ENCODE data around the gene GPR34. TPM values are rescaled to one million over a fixed set of nuclear protein-coding genes. Genes with fewer than 3 reads are reported as not detected.
"Not testable (repeated sequence)": the region's sequence is repeated elsewhere in the genome, so short reads cannot be mapped to it uniquely, and the experiment has no call there.

Gene GPR34, protein sequence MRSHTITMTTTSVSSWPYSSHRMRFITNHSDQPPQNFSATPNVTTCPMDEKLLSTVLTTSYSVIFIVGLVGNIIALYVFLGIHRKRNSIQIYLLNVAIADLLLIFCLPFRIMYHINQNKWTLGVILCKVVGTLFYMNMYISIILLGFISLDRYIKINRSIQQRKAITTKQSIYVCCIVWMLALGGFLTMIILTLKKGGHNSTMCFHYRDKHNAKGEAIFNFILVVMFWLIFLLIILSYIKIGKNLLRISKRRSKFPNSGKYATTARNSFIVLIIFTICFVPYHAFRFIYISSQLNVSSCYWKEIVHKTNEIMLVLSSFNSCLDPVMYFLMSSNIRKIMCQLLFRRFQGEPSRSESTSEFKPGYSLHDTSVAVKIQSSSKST
- not detected in 2 replicates for total RNA-seq (2014; rRNA removed; shearing (Covaris generic))

DNA sequence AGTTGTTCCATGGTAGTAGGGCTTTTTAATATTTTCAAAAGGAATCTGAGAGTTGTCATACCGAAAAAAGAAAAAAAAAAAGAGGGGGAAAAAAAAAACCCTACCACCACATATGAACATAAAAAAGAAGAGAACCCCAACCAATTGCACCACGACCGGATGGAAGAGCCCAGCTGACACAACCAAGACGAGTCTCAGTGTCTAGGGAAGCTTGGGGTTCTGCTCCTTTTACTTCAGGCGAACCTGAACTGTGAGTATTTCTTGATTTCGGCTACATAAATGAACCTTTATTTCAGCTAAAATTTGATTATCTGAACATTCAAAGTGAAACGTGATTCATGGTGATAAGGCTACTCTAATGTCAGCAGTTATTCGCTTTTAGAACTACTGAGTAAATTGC is at the start of gene GPR34:
Gene GPR34, plus strand, starts transcription at position 139 of the 400 bp plus-strand sequence. CDS start 6,661 bp downstream, outside the sequence.
- DNase-seq (ENCODE audit: low read depth in 1 of 2, low spot score in 2 of 2): no peak

DNA sequence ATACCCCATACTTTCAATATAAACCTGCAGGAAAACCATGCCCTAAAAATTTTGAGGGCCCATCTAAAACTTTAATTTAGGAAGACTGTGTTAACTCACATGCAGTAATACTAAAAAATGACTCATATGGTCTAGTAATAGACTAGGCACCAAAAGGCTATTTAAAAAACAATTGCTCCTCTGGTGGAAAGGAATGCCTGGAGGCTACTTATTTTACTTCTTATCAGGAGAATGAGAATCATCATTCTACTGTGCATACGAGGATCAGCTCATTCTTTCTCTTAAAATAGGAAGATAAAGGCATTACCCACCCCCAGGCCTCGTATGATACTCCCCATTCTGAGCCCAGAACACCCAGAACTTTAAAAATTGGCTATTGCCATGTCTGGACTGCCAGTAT is 42.6 kb upstream of the GPR34 start:
- H3K4me1 ChIP-seq (replicated peaks); DNase-seq (ENCODE audit: low read depth in 1 of 2, low spot score in 2 of 2); H3K27ac ChIP-seq; H3K27me3 ChIP-seq (replicated peaks); H3K9me3 ChIP-seq (replicated peaks); H3K4me3 ChIP-seq; H3K36me3 ChIP-seq: not testable (repeated sequence)

More for the DNA sequence above, at the start of gene GPR34:
- Histone ChIP-seq H3K27ac (no peak within 1 kb of the TSS), H3K27me3 (replicated peaks) (no peaks in the 10 kb centered on the region), H3K9me3 (replicated peaks) (no peaks in the 10 kb centered on the region), H3K36me3 (no peaks in the 10 kb centered on the region), H3K4me1 (replicated peaks) (no peaks in the 10 kb centered on the region), H3K4me3 (no peak within 1 kb of the TSS)

DNA sequence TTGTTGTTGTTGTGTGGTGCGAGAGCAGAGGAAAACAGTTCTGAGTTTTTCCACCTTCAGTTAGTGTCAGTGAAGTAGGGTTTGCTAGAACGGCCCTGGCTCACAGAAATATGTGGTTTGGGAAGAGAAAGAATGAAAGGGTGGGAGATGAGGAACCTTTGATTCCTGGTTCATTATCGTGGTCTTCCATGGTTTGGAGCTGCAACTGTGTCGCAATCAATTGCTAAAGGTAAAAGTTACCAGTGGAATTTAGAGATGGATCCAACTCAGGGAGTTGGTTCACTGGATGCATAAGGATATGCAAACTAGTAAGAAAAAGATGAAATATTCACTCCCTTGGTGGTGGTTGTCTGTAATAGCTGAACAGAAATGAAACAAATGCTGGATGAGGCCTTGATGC is 35.6 kb upstream of the GPR34 start:
- Histone ChIP-seq H3K36me3 (no peaks in the 10 kb centered on the region), H3K4me1 (replicated peaks) (no peaks in the 10 kb centered on the region), H3K9me3 (replicated peaks) (no peaks in the 10 kb centered on the region), H3K27me3 (replicated peaks) (no peaks in the 10 kb centered on the region), H3K27ac (no peak overlapping the region), H3K4me3 (no peak overlapping the region)
- DNase-seq (ENCODE audit: low read depth in 1 of 2, low spot score in 2 of 2): no peak

DNA sequence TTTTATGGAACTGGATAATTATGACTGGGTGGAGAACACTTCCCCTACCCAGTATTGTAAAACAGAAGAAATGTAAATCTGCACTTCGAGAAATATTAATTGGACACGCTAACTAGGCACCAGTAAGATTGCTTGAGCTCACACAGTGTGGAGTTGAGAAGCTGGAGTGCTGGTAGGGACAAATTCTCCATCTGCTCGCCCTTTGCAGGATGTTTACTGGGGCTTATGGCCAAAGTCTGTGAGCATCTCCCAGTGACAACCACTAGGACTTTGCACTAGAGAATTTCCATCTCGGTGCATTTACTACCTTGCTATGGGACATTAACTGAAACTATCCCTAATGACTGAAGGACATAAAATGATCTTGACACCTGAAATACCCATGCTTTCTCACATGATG is 33.7 kb upstream of the GPR34 start:
- Histone ChIP-seq H3K4me1 (replicated peaks) (no peaks in the 10 kb centered on the region), H3K9me3 (replicated peaks) (no peaks in the 10 kb centered on the region), H3K27me3 (replicated peaks) (no peaks in the 10 kb centered on the region), H3K4me3 (no peak overlapping the region), H3K27ac (no peak overlapping the region), H3K36me3 (no peaks in the 10 kb centered on the region)
- no peak for DNase-seq (ENCODE audit: low read depth in 1 of 2, low spot score in 2 of 2)

DNA sequence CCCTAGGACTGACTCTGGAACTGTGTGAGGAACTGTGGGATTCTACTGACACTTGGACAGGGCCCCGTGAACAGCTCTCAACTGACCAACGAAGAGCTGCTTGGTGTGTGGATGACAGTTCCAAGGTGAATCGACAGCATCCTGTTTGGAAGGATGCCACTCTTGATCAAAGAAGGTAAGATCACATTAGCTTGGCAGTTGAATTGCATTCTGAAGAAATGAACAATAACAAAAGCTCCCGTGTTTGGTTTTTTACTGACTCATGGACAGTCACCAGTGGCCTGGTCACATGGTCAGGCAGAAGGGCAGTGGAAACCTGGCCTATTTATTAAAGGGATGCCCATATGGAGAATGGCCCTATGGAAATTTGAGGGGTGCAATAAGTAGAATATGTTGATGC is 33.1 kb upstream of the GPR34 start:
- no peaks in the 10 kb centered on the region for H3K9me3 ChIP-seq (replicated peaks)
- H3K27me3 ChIP-seq (replicated peaks): no peaks in the 10 kb centered on the region
- DNase-seq (ENCODE audit: low read depth in 1 of 2, low spot score in 2 of 2): no peak
- no peaks in the 10 kb centered on the region for H3K4me1 ChIP-seq (replicated peaks)
- H3K27ac ChIP-seq: no peak overlapping the region
- H3K4me3 ChIP-seq: no peak overlapping the region
- H3K36me3 ChIP-seq: no peaks in the 10 kb centered on the region

DNA sequence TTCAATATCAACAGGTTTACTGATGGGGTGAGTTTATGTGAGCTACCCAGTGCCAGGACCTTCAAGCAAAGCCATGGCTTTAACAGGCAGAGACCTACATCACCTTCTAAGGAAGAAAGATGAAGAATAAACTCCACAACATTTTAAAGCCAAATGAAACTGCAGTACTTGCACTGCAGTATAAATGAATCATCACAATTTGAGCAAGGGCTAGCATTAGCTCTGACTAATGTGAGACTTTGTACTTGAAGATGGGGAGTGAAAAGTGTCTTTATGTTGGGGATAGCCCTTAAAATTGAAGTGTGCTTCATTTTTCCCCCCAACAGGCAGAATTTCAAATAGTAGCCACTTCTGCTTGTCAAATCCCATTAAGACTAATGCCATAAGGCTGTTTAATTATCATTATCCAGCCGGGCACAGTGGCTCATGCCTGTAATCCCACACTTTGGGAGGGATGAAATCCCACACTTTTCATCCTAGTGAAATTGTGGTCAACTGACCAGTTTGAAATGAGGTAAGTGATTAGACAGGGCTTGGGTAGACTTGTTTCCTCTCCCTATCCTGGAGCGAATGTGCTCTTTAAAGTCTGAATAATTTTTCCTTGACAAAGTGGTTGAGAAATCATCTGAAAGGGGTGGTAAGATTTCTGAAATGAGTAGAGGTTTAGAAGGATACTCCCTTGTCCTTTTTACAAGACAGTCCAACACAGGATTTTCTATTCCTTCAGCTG is 27.2 kb upstream of the GPR34 start:
- H3K4me3 ChIP-seq: no peak overlapping the region
- no peaks in the 10 kb centered on the region for H3K36me3 ChIP-seq
- no peaks in the 10 kb centered on the region for H3K4me1 ChIP-seq (replicated peaks)
- H3K27me3 ChIP-seq (replicated peaks): no peaks in the 10 kb centered on the region
- H3K27ac ChIP-seq: no peak overlapping the region
- no peaks in the 10 kb centered on the region for H3K9me3 ChIP-seq (replicated peaks)
- no peak for DNase-seq (ENCODE audit: low read depth in 1 of 2, low spot score in 2 of 2)

DNA sequence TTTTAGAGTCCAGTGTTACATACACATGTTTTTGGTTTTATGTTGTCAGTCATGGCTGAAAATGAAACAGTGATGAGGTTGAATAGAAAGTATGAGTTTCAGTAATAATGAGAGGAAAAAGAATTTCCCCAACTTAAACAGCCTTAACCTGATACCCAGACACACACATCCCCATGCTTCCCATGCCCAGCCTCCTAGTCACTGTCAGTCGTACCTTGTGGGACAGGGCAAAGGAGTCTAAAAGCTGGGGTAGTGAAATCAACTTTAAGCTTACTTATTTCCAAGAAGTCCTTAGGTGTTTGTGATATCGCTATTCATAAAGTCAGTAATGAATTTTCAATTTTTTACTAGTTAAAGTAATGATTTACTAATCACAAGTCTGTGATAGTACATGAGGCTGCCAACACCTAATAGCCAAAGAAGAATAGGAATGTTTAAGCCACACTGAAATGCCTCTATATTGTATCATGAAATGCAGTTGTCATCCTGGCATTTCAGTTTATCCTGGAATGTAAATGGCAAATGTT is 24.3 kb upstream of the GPR34 start:
- Histone ChIP-seq H3K36me3 (no peaks in the 10 kb centered on the region), H3K4me3 (no peak overlapping the region), H3K27ac (no peak overlapping the region), H3K4me1 (replicated peaks) (no peaks in the 10 kb centered on the region), H3K9me3 (replicated peaks) (no peaks in the 10 kb centered on the region), H3K27me3 (replicated peaks) (no peaks in the 10 kb centered on the region)
- DNase-seq (ENCODE audit: low read depth in 1 of 2, low spot score in 2 of 2): no peak

DNA sequence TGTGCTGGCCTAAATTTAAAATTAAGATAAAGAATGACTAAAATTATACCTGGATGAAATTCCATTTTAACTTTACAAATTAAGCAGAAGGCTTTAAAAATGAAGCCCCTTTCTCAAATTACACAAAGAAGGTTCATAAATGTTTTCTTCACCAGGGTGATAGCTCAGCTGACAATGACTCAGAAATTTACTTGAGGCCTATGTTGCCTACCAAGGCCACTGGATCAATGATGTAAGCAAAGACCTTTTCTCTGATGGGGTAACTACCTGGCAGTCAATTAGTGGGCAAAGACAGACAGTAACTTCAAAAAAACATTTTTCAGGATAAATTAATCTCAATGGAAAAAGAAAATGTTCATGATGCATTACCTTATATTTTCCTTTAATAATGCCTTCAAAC is 23.9 kb upstream of the GPR34 start:
- DNase-seq (ENCODE audit: low read depth in 1 of 2, low spot score in 2 of 2): no peak
- H3K9me3 ChIP-seq (replicated peaks): no peaks in the 10 kb centered on the region
- H3K27ac ChIP-seq: no peak overlapping the region
- no peaks in the 10 kb centered on the region for H3K36me3 ChIP-seq
- H3K4me3 ChIP-seq: no peak overlapping the region
- no peaks in the 10 kb centered on the region for H3K27me3 ChIP-seq (replicated peaks)
- H3K4me1 ChIP-seq (replicated peaks): no peaks in the 10 kb centered on the region

DNA sequence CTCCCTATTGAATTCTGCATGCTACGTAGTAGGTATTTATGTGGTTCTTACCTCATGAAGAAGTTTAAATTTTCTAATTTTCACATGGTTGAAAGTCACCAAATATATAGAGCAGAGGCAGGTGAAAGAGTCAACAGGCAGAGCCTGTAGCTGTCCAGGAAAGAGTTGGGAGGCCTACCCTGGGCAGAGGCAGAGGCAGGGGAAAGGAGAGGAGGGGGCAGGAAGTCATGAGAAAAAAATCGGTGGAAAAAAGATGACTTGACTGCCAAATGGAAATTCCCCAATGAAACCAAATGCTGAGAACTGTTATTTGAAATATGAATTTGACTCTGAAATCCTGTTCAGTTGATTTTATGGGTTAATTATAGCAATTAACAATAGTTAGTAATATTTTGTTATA is 23.1 kb upstream of the GPR34 start:
- Histone ChIP-seq H3K36me3 (no peaks in the 10 kb centered on the region), H3K4me1 (replicated peaks) (no peaks in the 10 kb centered on the region), H3K9me3 (replicated peaks) (no peaks in the 10 kb centered on the region), H3K4me3 (no peak overlapping the region), H3K27me3 (replicated peaks) (no peaks in the 10 kb centered on the region), H3K27ac (no peak overlapping the region)
- DNase-seq (ENCODE audit: low read depth in 1 of 2, low spot score in 2 of 2): no peak

DNA sequence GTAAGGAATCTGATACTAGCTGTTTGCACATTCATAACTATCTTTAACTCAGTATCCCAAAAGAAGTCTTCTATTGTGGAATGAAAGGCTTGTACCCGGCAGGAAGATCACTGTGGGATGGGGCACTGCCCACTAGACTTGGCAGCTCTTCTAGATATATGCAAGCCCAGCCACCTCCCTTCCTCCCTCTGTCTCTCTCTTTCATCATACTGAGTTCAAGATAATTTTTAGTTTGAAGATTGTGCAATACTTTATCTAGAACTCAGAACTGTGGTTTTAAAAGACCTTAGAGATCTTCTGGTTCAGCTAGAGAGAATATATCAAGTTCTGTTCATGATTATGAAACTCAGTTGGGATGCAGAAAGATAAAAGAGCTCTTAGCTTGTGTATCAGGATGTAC is 22.5 kb upstream of the GPR34 start:
- no peaks in the 10 kb centered on the region for H3K36me3 ChIP-seq
- no peaks in the 10 kb centered on the region for H3K9me3 ChIP-seq (replicated peaks)
- no peaks in the 10 kb centered on the region for H3K4me1 ChIP-seq (replicated peaks)
- no peaks in the 10 kb centered on the region for H3K27me3 ChIP-seq (replicated peaks)
- DNase-seq (ENCODE audit: low read depth in 1 of 2, low spot score in 2 of 2): no peak
- H3K4me3 ChIP-seq: no peak overlapping the region
- no peak overlapping the region for H3K27ac ChIP-seq

DNA sequence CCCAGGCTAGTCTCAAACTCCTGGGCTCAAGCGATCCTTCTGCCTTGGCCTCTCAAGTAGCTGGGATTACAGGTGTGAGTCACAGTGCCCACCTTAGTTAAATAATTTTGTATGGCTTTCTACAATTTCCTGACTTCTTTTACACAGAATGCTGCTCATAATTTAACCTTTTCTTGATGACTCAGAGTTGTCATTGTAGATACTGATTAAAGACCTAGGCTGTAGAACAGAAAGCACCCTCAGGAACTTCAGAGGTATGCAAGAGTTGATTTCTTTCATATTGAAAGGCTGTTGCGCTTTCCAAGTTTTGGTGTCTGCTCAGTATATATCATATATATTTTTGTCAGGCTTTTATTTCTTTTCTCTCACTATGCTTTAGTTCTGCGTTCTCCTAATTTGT is 21.1 kb upstream of the GPR34 start:
- Histone ChIP-seq H3K4me1 (replicated peaks) (no peaks in the 10 kb centered on the region), H3K9me3 (replicated peaks) (no peaks in the 10 kb centered on the region), H3K4me3 (no peak overlapping the region), H3K27me3 (replicated peaks) (no peaks in the 10 kb centered on the region), H3K27ac (no peak overlapping the region), H3K36me3 (no peaks in the 10 kb centered on the region)
- DNase-seq (ENCODE audit: low read depth in 1 of 2, low spot score in 2 of 2): no peak

DNA sequence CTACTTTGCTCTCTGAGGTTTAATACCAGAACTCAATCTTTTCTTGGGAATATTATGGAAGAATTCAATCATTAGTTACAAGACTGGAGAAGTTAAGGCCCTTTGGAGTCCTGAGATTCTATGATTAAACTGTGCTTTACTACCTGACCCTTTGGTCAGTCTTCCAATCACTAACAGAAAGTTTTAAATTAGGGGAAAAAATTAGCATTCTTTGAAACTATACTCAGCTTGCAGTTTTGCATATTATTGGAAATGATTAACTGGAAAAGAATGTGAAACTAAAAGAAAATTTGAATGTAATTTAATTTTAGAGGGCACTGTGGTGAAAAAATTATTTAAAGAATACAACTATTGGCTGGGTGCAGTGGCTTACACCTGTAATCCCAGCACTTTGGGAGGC is 18.7 kb upstream of the GPR34 start:
- H3K4me3 ChIP-seq: no peak overlapping the region
- no peaks in the 10 kb centered on the region for H3K4me1 ChIP-seq (replicated peaks)
- H3K27me3 ChIP-seq (replicated peaks): no peaks in the 10 kb centered on the region
- no peaks in the 10 kb centered on the region for H3K36me3 ChIP-seq
- H3K27ac ChIP-seq: no peak overlapping the region
- H3K9me3 ChIP-seq (replicated peaks): no peaks in the 10 kb centered on the region
- DNase-seq (ENCODE audit: low read depth in 1 of 2, low spot score in 2 of 2): no peak

DNA sequence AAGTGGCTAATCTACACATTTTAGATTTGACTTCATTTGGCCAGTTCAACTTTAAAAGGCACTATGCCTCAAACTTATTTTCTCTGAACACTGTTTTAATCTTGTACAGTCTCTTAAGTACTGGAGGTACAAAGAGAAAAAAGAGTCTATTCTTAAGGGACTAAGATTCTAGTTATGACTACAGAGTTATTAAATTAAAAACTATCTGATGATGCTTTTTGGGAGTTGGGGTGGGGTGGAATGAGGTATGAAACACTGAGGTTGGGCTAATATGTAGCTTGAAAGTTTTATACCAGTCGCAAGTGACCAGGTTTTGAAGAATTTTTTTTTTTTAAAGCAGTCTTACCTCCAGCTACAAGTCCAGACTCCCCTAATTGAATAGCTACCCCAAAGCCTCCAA is 17.7 kb upstream of the GPR34 start:
- H3K9me3 ChIP-seq (replicated peaks): no peaks in the 10 kb centered on the region
- H3K27me3 ChIP-seq (replicated peaks): no peaks in the 10 kb centered on the region
- no peak overlapping the region for H3K27ac ChIP-seq
- DNase-seq (ENCODE audit: low read depth in 1 of 2, low spot score in 2 of 2): no peak
- H3K4me1 ChIP-seq (replicated peaks): no peaks in the 10 kb centered on the region
- no peak overlapping the region for H3K4me3 ChIP-seq
- no peaks in the 10 kb centered on the region for H3K36me3 ChIP-seq

DNA sequence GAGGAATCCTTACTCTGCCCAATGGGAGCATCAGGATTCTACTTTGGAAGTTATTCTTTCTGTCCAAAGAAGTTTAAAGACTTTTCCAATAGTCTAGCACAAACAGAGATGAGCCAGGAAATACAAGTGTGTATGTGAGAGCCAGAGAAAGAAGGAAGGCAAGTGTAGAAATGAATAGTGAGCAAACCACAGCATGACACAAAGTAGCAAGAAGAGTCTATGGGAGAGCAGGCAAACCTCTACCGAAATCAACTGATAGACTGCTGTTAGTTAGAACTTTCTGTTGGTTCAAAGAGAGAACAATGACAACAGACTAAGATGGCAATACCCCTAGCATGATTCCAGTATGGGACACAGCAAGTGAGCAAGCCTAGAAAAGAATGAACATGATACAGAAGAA is 16.1 kb upstream of the GPR34 start:
- Histone ChIP-seq H3K9me3 (replicated peaks) (no peaks in the 10 kb centered on the region), H3K27ac (no peak overlapping the region), H3K4me3 (no peak overlapping the region), H3K4me1 (replicated peaks) (no peaks in the 10 kb centered on the region), H3K27me3 (replicated peaks) (no peaks in the 10 kb centered on the region), H3K36me3 (no peaks in the 10 kb centered on the region)
- DNase-seq (ENCODE audit: low read depth in 1 of 2, low spot score in 2 of 2): no peak

Data from SJSA1 (cell line).